Mesenchymal stem cell (in vitro differentiated cells and primary cell): Measurements from ENCODE around the gene HS3ST4.

Experiments
- DNase-seq: peaks from one replicate; pipeline ENCODE4 v3.0.0-alpha.2; 2013
- H2AFZ ChIP-seq: one replicate; pipeline ENCODE4 v1.6.1; 2013; ENCODE audit warnings: low read depth, mild to moderate bottlenecking, control low read depth, inconsistent platforms, low read length, moderate library complexity
- H2AK5ac ChIP-seq: 2 replicates; pipeline ENCODE4 v1.6.1; 2013; ENCODE audit warnings: low read length, moderate library complexity, mild to moderate bottlenecking, inconsistent platforms; ENCODE audit not compliant: severe bottlenecking
- H2BK120ac ChIP-seq: one replicate; pipeline ENCODE4 v1.6.1; 2013; ENCODE audit warnings: low read depth, mild to moderate bottlenecking, inconsistent platforms, low read length, moderate library complexity
- H2BK12ac ChIP-seq, 2 experiments: one replicate each; pipeline ENCODE4 v1.6.1; 2013; ENCODE audit warnings: inconsistent platforms in 2 of 2, low read length in 2 of 2, mild to moderate bottlenecking in 2 of 2, moderate library complexity in 2 of 2, control low read depth in 1 of 2
- H2BK15ac ChIP-seq: one replicate; pipeline ENCODE4 v1.6.1; 2013; ENCODE audit warnings: mild to moderate bottlenecking, low read depth, inconsistent platforms; ENCODE audit not compliant: poor library complexity, severe bottlenecking
- H2BK5ac ChIP-seq: 2 replicates; pipeline ENCODE4 v1.6.1; 2013; ENCODE audit warnings: low read depth, mild to moderate bottlenecking, low read length, control low read depth, inconsistent platforms; ENCODE audit not compliant: poor library complexity, severe bottlenecking
- H3K14ac ChIP-seq, 2 experiments: one replicate each; pipeline ENCODE4 v1.6.1; 2013; ENCODE audit warnings: inconsistent platforms in 2 of 2, low read length in 2 of 2, control low read depth in 1 of 2, mild to moderate bottlenecking in 1 of 2, moderate library complexity in 1 of 2
- H3K18ac ChIP-seq, 2 experiments: one replicate each; pipeline ENCODE4 v1.6.1; 2013; ENCODE audit warnings: inconsistent platforms in 2 of 2, low read length in 2 of 2, control low read depth in 1 of 2, low read depth in 1 of 2, mild to moderate bottlenecking in 1 of 2
- H3K23ac ChIP-seq, 2 experiments: one replicate each; pipeline ENCODE4 v1.6.1; 2013; ENCODE audit warnings: inconsistent platforms in 2 of 2, low read length in 2 of 2, mild to moderate bottlenecking in 2 of 2, moderate library complexity in 2 of 2, control low read depth in 1 of 2
- H3K27ac ChIP-seq: 2 replicates; pipeline ENCODE4 v1.5.1; 2013; ENCODE audit warnings: mild to moderate bottlenecking, moderate library complexity, low read length, control low read depth, inconsistent platforms; ENCODE audit not compliant: poor library complexity, severe bottlenecking
- H3K27me3 ChIP-seq, 2 experiments: 2 replicates each; pipeline versions ENCODE4 v1.6.1 to v1.7.0; 2013; ENCODE audit warnings: low read length in 2 of 2, mild to moderate bottlenecking in 2 of 2, moderate library complexity in 2 of 2, control low read depth in 1 of 2, inconsistent platforms in 1 of 2; ENCODE audit not compliant: control insufficient read depth in 1 of 2, insufficient read depth in 1 of 2
- H3K36me3 ChIP-seq, 2 experiments: 2 replicates each; pipeline versions ENCODE4 v1.6.1 to v1.7.0; 2013; ENCODE audit warnings: low read length in 2 of 2, control low read depth in 1 of 2, inconsistent platforms in 1 of 2, low read depth in 1 of 2, mild to moderate bottlenecking in 1 of 2; ENCODE audit not compliant: insufficient read depth in 2 of 2, control insufficient read depth in 1 of 2
- H3K4ac ChIP-seq, 2 experiments: one replicate each; pipeline ENCODE4 v1.6.1; 2013; ENCODE audit warnings: inconsistent platforms in 2 of 2, low read length in 2 of 2, mild to moderate bottlenecking in 2 of 2, moderate library complexity in 2 of 2, control low read depth in 1 of 2, low read depth in 1 of 2
- H3K4me1 ChIP-seq: 2 replicates; pipeline ENCODE4 v1.6.1; 2013; ENCODE audit warnings: low read depth, low read length, control low read depth; ENCODE audit not compliant: control insufficient read depth, insufficient read depth
- H3K4me2 ChIP-seq: 2 replicates; pipeline ENCODE4 v1.6.1; 2013; ENCODE audit warnings: low read length, mild to moderate bottlenecking, inconsistent platforms; ENCODE audit not compliant: poor library complexity, severe bottlenecking
- H3K4me3 ChIP-seq, 2 experiments: 2 replicates each; pipeline versions ENCODE4 v1.5.1 to v1.7.0; 2013; ENCODE audit warnings: low read length in 2 of 2, mild to moderate bottlenecking in 2 of 2, control low read depth in 1 of 2, low read depth in 1 of 2; ENCODE audit not compliant: insufficient read depth in 1 of 2
- H3K79me1 ChIP-seq: replicated peaks from 2 replicates; pipeline ENCODE4 v1.6.1; 2013; ENCODE audit warnings: mild to moderate bottlenecking, control low read depth, low read length, inconsistent platforms; ENCODE audit not compliant: poor library complexity, severe bottlenecking
- H3K9ac ChIP-seq: 2 replicates; pipeline ENCODE4 v1.7.0; 2013; ENCODE audit warnings: mild to moderate bottlenecking, low read length, moderate library complexity
- H3K9me3 ChIP-seq: 2 replicates; pipeline ENCODE4 v1.7.0; 2013; ENCODE audit warnings: mild to moderate bottlenecking, low read length; ENCODE audit not compliant: control insufficient read depth
- H4K8ac ChIP-seq: one replicate; pipeline ENCODE4 v1.6.1; 2013; ENCODE audit warnings: inconsistent platforms, mild to moderate bottlenecking, low read length, moderate library complexity
- H4K91ac ChIP-seq: one replicate; pipeline ENCODE4 v1.6.1; 2013; ENCODE audit warnings: mild to moderate bottlenecking, low read length, inconsistent platforms
- WGBS: methylation state at CpG from one replicate; pipeline ENCODE4 v1.1.7; 2013; ENCODE audit warnings: mixed read lengths; 5-methylcytosine and 5-hydroxymethylcytosine counted together

The HS3ST4 gene

DNA sequence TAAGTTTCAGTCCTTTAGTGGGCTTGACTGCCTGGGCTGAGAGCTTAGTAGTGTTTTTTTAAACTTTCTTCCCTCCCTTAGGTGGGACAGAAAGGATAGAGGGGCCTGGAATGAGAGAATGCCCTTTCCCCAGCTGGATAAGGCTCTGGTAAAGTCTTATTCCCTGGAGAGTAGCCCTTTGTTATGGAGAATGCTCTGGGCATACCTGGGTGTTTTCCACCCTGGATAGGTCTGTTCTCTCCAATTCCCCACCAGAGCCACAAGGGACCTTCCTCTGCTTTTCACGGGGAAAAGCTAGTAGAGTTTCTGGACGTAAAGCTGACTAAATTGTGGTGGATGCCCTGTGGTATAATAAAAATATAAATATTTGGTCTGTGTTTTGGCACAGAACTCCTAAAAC lies 164.1 kb downstream of the HS3ST4 start:
- WGBS = 33% methylated on average over 1 of the region's 2 CpGs
- no peak overlapping the region for H2BK15ac ChIP-seq
- H2BK5ac ChIP-seq = no peak overlapping the region
- H4K91ac ChIP-seq = no peak overlapping the region
- no peak overlapping the region for H2AK5ac ChIP-seq
- H3K9me3 ChIP-seq = peaks cover 19% of the 10 kb centered on the region
- H3K14ac ChIP-seq = no peak overlapping the region
- no peaks in the 10 kb centered on the region for H3K79me1 ChIP-seq
- H3K9ac ChIP-seq = no peak overlapping the region
- H2BK12ac ChIP-seq = no peak overlapping the region
- no peaks in the 10 kb centered on the region for H3K36me3 ChIP-seq
- H3K27me3 ChIP-seq = no peaks in the 10 kb centered on the region
- no peaks in the 10 kb centered on the region for H3K4me1 ChIP-seq
- H4K8ac ChIP-seq = no peak overlapping the region
- H3K23ac ChIP-seq = no peak overlapping the region
- no peak overlapping the region for H3K27ac ChIP-seq
- H3K4ac ChIP-seq = no peak overlapping the region
- H2BK120ac ChIP-seq = no peak overlapping the region
- H3K4me2 ChIP-seq = no peak overlapping the region
- no peak overlapping the region for H3K4me3 ChIP-seq
- no peak overlapping the region for H3K18ac ChIP-seq
- H2AFZ ChIP-seq = no peak overlapping the region
- DNase-seq = no peak

DNA sequence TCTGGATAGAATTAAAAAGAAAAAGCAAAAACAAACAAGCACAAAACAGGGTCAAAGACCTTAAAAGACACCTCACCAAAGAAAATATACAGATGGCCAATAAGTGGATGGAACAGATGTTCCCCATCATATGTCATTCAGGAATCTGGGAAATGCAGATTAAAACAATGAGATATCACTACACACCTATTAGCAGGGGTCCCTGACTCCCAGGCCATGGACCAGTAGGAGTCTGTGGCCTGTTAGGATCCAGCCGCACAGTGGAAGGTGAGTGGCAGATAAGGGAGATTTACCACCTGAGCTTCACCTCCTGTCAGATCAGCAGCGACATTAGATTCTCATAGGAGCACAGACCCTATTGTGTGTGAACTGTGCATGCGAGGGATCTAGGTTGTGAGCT lies 167.9 kb downstream of the HS3ST4 start:
- Histone ChIP-seq H3K4ac (no peak overlapping the region), H4K91ac (no peak overlapping the region), H3K18ac (no peak overlapping the region), H3K4me1 (no peaks in the 10 kb centered on the region), H3K27ac (no peak overlapping the region), H3K23ac (no peak overlapping the region), H3K4me3 (no peak overlapping the region), H3K9me3 (peaks cover 19% of the 10 kb centered on the region), H3K27me3 (no peaks in the 10 kb centered on the region), H2AK5ac (no peak overlapping the region), H3K9ac (no peak overlapping the region), H3K36me3 (no peaks in the 10 kb centered on the region), H2BK15ac (no peak overlapping the region), H3K14ac (no peak overlapping the region), H4K8ac (no peak overlapping the region), H2BK5ac (no peak overlapping the region), H2BK12ac (no peak overlapping the region), H2AFZ (no peak overlapping the region), H3K79me1 (no peaks in the 10 kb centered on the region), H2BK120ac (no peak overlapping the region), H3K4me2 (no peak overlapping the region)
- WGBS = 78% methylated on average over 2 of the region's 3 CpGs
- no peak for DNase-seq

DNA sequence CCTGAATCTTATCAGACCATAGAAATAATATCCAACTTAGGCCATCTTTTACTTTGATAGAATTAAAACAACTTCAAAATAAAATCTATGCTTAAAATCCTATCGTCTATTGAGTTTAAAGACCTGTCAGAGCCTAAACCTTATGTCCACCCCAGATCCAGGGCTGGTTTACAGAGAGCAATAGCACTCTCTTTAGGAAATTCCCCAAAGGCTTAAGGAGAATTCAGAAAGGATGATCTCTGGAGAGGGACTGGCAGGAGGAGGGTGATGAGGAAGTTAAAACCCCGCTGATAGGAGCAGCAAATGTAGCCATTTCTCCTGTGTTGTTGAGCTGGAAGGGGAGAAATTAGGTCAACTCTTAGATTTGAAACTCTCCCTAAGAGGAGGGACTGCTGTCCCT lies 175.3 kb downstream of the HS3ST4 start:
- Histone ChIP-seq H4K8ac (no peak overlapping the region), H2BK5ac (no peak overlapping the region), H2AK5ac (no peak overlapping the region), H3K4me1 (no peaks in the 10 kb centered on the region), H2BK15ac (no peak overlapping the region), H2BK12ac (no peak overlapping the region), H3K4ac (no peak overlapping the region), H3K4me2 (no peak overlapping the region), H3K9ac (no peak overlapping the region), H3K14ac (no peak overlapping the region), H3K18ac (no peak overlapping the region), H3K23ac (no peak overlapping the region), H3K27me3 (no peaks in the 10 kb centered on the region), H3K79me1 (no peaks in the 10 kb centered on the region), H3K36me3 (no peaks in the 10 kb centered on the region), H2AFZ (no peak overlapping the region), H3K9me3 (peaks cover 4% of the 10 kb centered on the region), H2BK120ac (no peak overlapping the region), H3K27ac (no peak overlapping the region), H4K91ac (no peak overlapping the region), H3K4me3 (no peak overlapping the region)
- DNase-seq = no peak
- WGBS = 65% methylated on average over 2 of the region's 2 CpGs

DNA sequence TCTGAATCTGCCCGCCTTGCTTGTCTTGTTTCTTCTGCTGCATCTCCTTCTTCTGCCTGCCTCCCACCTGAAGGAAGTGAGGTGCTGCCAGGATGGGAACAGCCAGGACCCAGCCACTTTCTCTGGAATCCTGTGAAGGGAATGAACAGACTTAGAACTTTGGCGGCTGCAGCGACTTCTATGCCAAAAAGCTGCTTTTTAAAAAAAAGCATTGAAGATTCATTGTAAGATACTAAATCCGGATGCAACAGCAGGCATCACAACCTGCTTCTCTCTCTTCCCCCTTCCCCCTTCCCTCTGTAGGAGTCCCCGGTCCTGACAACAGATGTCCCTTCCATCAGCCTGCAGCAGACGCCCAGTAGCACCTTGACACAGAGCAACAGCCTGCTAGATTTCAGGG lies 176.3 kb downstream of the HS3ST4 start:
- H3K4me2 ChIP-seq = no peak overlapping the region
- no peak overlapping the region for H3K18ac ChIP-seq
- no peak overlapping the region for H2BK120ac ChIP-seq
- no peak overlapping the region for H3K23ac ChIP-seq
- no peak overlapping the region for H3K4me3 ChIP-seq
- no peak overlapping the region for H2BK15ac ChIP-seq
- WGBS = 63% methylated on average over 5 of the region's 6 CpGs
- H2AK5ac ChIP-seq = no peak overlapping the region
- H3K9me3 ChIP-seq = peaks cover 4% of the 10 kb centered on the region
- H3K4ac ChIP-seq = no peak overlapping the region
- H3K14ac ChIP-seq = no peak overlapping the region
- DNase-seq = no peak
- H3K27me3 ChIP-seq = no peaks in the 10 kb centered on the region
- H4K91ac ChIP-seq = no peak overlapping the region
- H3K4me1 ChIP-seq = no peaks in the 10 kb centered on the region
- H4K8ac ChIP-seq = no peak overlapping the region
- no peaks in the 10 kb centered on the region for H3K79me1 ChIP-seq
- no peak overlapping the region for H2AFZ ChIP-seq
- no peak overlapping the region for H3K9ac ChIP-seq
- H3K27ac ChIP-seq = no peak overlapping the region
- H2BK5ac ChIP-seq = no peak overlapping the region
- H2BK12ac ChIP-seq = no peak overlapping the region
- H3K36me3 ChIP-seq = no peaks in the 10 kb centered on the region
